Kidney epithelial cell (primary cell): ENCODE data around the gene STAP2. TPM values are rescaled to one million over a fixed set of nuclear protein-coding genes. Genes with fewer than 3 reads are reported as not detected.

Experiments
- DNase-seq: peaks from one replicate; pipeline ENCODE4 v3.0.0-alpha.2; 2010; ENCODE audit warnings: low read depth
- H3K27me3 ChIP-seq: 2 replicates; pipeline ENCODE4 v1.6.0; 2011; ENCODE audit warnings: low read length; ENCODE audit not compliant: control insufficient read depth, insufficient read depth
- H3K36me3 ChIP-seq: 2 replicates; pipeline ENCODE4 v1.5.1; 2011; ENCODE audit warnings: low read length; ENCODE audit not compliant: control insufficient read depth, insufficient read depth
- H3K4me3 ChIP-seq: 2 replicates; pipeline ENCODE4 v1.5.1; 2011; ENCODE audit warnings: low read depth, mild to moderate bottlenecking, control low read depth, low read length
- total RNA-seq: library from RNA; depleted of rRNA; stranded (reverse); fragments of >200 nt; gene quantifications from 2 replicates; pipeline ENCODE4 v1.2.3, GENCODE V29; 2015
- TF ChIP-seq, protein P1 (sequence below): IDR thresholded peaks from 2 replicates; pipeline ENCODE4 v1.5.1; 2011; ENCODE audit warnings: mild to moderate bottlenecking, moderate library complexity, low read length, control low read depth, inconsistent platforms; ENCODE audit not compliant: insufficient read depth, poor library complexity, severe bottlenecking

STAP2 gene
- total RNA-seq, 1 donor from 2014 or later: 78.5 TPM

GRCh38 chr19:4346020-4346383, 7.4 kb upstream of the STAP2 start:
- no peak overlapping the region for H3K4me3 ChIP-seq
- H3K27me3 ChIP-seq: no peaks in the 10 kb centered on the region
- TF ChIP-seq, protein P1, sequence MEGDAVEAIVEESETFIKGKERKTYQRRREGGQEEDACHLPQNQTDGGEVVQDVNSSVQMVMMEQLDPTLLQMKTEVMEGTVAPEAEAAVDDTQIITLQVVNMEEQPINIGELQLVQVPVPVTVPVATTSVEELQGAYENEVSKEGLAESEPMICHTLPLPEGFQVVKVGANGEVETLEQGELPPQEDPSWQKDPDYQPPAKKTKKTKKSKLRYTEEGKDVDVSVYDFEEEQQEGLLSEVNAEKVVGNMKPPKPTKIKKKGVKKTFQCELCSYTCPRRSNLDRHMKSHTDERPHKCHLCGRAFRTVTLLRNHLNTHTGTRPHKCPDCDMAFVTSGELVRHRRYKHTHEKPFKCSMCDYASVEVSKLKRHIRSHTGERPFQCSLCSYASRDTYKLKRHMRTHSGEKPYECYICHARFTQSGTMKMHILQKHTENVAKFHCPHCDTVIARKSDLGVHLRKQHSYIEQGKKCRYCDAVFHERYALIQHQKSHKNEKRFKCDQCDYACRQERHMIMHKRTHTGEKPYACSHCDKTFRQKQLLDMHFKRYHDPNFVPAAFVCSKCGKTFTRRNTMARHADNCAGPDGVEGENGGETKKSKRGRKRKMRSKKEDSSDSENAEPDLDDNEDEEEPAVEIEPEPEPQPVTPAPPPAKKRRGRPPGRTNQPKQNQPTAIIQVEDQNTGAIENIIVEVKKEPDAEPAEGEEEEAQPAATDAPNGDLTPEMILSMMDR: no peak
- DNase-seq: no peak
- no peaks in the 10 kb centered on the region for H3K36me3 ChIP-seq

GRCh38 chr19:4345342-4346019, 6.9 kb upstream of the STAP2 start:
- no peaks in the 10 kb centered on the region for H3K27me3 ChIP-seq
- TF ChIP-seq, protein P1: no peak
- H3K4me3 ChIP-seq: no peak overlapping the region
- no peaks in the 10 kb centered on the region for H3K36me3 ChIP-seq
- no peak for DNase-seq

DNA sequence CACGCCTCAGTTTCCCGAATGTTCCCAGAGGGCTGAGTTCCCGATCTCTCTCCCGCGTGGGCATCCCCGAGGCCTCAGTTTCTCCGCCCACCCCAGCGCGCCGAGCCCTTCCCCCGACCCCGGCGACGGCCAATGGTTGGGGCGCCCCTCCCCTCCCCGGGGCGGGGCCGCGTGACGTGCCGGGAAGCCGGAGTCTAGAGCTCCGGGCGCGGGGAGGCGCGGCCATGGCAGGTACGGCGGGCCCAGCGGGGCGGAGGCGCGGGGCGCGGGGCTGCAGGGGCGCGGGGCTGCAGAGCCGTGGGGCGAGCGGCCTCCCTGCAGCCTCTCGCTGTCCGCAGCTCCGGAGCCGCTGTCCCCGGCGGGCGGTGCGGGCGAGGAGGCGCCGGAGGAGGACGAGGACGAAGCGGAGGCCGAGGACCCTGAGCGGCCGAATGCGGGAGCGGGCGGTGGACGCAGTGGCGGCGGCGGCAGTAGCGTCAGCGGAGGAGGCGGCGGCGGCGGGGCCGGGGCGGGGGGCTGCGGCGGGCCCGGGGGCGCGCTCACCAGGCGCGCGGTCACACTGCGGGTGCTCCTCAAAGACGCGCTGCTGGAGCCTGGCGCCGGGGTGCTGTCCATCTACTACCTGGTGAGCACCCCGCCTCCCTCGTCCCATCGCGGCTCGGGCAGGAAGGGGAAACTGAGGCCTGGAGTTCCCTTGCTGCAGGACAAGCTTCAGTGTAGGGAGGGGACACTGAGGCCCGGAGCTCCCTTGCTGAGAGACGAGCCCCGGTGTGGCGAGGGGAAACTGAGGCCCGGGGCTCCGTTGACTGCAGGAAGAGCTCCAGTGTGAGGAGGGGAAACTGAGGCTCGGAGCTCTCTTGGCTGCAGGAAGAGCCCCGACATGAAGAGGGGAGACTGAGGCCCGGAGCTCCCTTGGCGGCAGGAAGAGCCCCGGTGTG, 5.0 kb upstream of the STAP2 start, which contains the start of gene MPND:
Gene MPND (plus strand): TSS at position 193 of the 938 bp plus-strand sequence. CDS start 32 bp downstream, at position 225.
- TF ChIP-seq, protein P1: no peak
- no peak for DNase-seq
- H3K4me3 ChIP-seq: peak within 1 kb of the TSS; percentile 65

GRCh38 chr19:4342615-4343369, 4.2 kb upstream of the STAP2 start:
- Histone ChIP-seq H3K36me3 (no peaks in the 10 kb centered on the region), H3K27me3 (no peaks in the 10 kb centered on the region), H3K4me3 (peak overlapping the region; percentile 65)
- TF ChIP-seq, protein P1: peak; percentile 40
- peak; percentile 100 for DNase-seq

More for the DNA sequence above, 5.0 kb upstream of the STAP2 start, which contains the start of gene MPND:
- Histone ChIP-seq H3K27me3 (no peaks in the 10 kb centered on the region), H3K36me3 (no peaks in the 10 kb centered on the region)

DNA sequence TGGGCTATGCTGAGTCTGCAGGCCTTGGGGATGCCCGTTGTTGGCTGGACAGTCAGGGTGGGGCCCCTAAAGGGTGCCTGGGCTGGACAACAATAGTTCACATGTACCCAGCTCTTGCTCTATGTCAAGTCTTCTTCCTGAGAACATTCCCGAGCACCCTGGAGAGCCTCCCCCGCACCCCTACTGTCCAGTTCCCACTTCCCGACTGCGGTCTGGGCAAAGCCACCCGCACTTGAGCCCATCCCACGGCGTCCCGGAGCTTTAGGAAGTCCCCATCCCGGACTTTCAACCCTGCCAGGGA, 3.6 kb upstream of the STAP2 start:
- TF ChIP-seq, protein P1: no peak
- peak overlapping the region; percentile 60 for H3K4me3 ChIP-seq
- DNase-seq: no peak
- H3K27me3 ChIP-seq: no peaks in the 10 kb centered on the region
- H3K36me3 ChIP-seq: no peaks in the 10 kb centered on the region
